IPS-18c (cell line): Measurements from ENCODE around the gene ZNF664.

ENCODE experiments used
- H3K4me3 ChIP-seq: 2 replicates; pipeline ENCODE4 v1.7.0; 2013; ENCODE audit warnings: low read depth, mild to moderate bottlenecking, low read length, moderate library complexity; ENCODE audit not compliant: insufficient read depth
- H3K9me3 ChIP-seq: one replicate; pipeline ENCODE4 v1.6.1; 2013; ENCODE audit warnings: mild to moderate bottlenecking, low read length, moderate library complexity; ENCODE audit not compliant: control insufficient read depth, insufficient read depth

Gene ZNF664

GRCh38 chr12:124011435-124012115 lies 38.6 kb downstream of the ZNF664 start:
- H3K9me3 ChIP-seq: no peaks in the 10 kb centered on the region
- H3K4me3 ChIP-seq: no peak overlapping the region

GRCh38 chr12:124013073-124013472 lies 40.1 kb downstream of the ZNF664 start:
- H3K4me3 ChIP-seq: no peak overlapping the region
- H3K9me3 ChIP-seq: no peaks in the 10 kb centered on the region

GRCh38 chr12:124015494-124016461 lies 42.8 kb downstream of the ZNF664 start:
- Histone ChIP-seq H3K9me3 (no peaks in the 10 kb centered on the region), H3K4me3 (no peak overlapping the region)

- no peaks in the 10 kb centered on the region for H3K9me3 ChIP-seq
- no peak overlapping the region for H3K4me3 ChIP-seq
These were observed 44.0 kb downstream of the ZNF664 start for GRCh38 chr12:124017064-124017463.

- Histone ChIP-seq H3K4me3 (no peak overlapping the region), H3K9me3 (no peaks in the 10 kb centered on the region)
These were observed 45.5 kb downstream of the ZNF664 start for GRCh38 chr12:124018539-124018938.

GRCh38 chr12:124019115-124019514 lies 46.1 kb downstream of the ZNF664 start:
- H3K9me3 ChIP-seq: no peaks in the 10 kb centered on the region

GRCh38 chr12:124020514-124020949 lies 47.5 kb downstream of the ZNF664 start:
- H3K4me3 ChIP-seq: no peak overlapping the region
- no peaks in the 10 kb centered on the region for H3K9me3 ChIP-seq

More at GRCh38 chr12:124019115-124019514, 46.1 kb downstream of the ZNF664 start:
- no peak overlapping the region for H3K4me3 ChIP-seq

GRCh38 chr12:124021007-124021406 lies 48.0 kb downstream of the ZNF664 start:
- Histone ChIP-seq H3K9me3 (no peaks in the 10 kb centered on the region), H3K4me3 (no peak overlapping the region)

- no peaks in the 10 kb centered on the region for H3K9me3 ChIP-seq
- no peak overlapping the region for H3K4me3 ChIP-seq
These were observed 49.1 kb downstream of the ZNF664 start for GRCh38 chr12:124022161-124022560.

GRCh38 chr12:124024263-124024678 lies 51.3 kb downstream of the ZNF664 start:
- Histone ChIP-seq H3K9me3 (no peaks in the 10 kb centered on the region), H3K4me3 (no peak overlapping the region)

GRCh38 chr12:124024776-124025175 lies 51.8 kb downstream of the ZNF664 start:
- H3K9me3 ChIP-seq: no peaks in the 10 kb centered on the region

GRCh38 chr12:124025661-124026060 lies 52.6 kb downstream of the ZNF664 start:
- no peak overlapping the region for H3K4me3 ChIP-seq
- H3K9me3 ChIP-seq: no peaks in the 10 kb centered on the region

More at GRCh38 chr12:124024776-124025175, 51.8 kb downstream of the ZNF664 start:
- H3K4me3 ChIP-seq: no peak overlapping the region

- Histone ChIP-seq H3K9me3 (no peaks in the 10 kb centered on the region), H3K4me3 (no peak overlapping the region)
These were observed 54.0 kb downstream of the ZNF664 start for GRCh38 chr12:124026755-124027745.

- Histone ChIP-seq H3K9me3 (no peaks in the 10 kb centered on the region), H3K4me3 (no peak overlapping the region)
These were observed 54.9 kb downstream of the ZNF664 start for GRCh38 chr12:124027753-124028554.

GRCh38 chr12:124028555-124028925 lies 55.5 kb downstream of the ZNF664 start:
- Histone ChIP-seq H3K4me3 (no peak overlapping the region), H3K9me3 (no peaks in the 10 kb centered on the region)

- no peaks in the 10 kb centered on the region for H3K9me3 ChIP-seq
These were observed 57.0 kb downstream of the ZNF664 start for GRCh38 chr12:124030008-124030407.

More at GRCh38 chr12:124030008-124030407, 57.0 kb downstream of the ZNF664 start:
- no peak overlapping the region for H3K4me3 ChIP-seq
